HG02885 (cell line): ENCODE results near the gene RASA4B.
"Not testable (repeated sequence)": the region's sequence is repeated elsewhere in the genome, so short reads cannot be mapped to it uniquely, and the experiment has no call there.

Experiments
- ATAC-seq: cut with Tn5 transposase; IDR thresholded peaks from one replicate; pipeline ENCODE4 v1.9.1; 2021; ENCODE audit warnings: mild to moderate bottlenecking; ENCODE audit not compliant: unreplicated experiment, poor library complexity

Gene RASA4B

DNA sequence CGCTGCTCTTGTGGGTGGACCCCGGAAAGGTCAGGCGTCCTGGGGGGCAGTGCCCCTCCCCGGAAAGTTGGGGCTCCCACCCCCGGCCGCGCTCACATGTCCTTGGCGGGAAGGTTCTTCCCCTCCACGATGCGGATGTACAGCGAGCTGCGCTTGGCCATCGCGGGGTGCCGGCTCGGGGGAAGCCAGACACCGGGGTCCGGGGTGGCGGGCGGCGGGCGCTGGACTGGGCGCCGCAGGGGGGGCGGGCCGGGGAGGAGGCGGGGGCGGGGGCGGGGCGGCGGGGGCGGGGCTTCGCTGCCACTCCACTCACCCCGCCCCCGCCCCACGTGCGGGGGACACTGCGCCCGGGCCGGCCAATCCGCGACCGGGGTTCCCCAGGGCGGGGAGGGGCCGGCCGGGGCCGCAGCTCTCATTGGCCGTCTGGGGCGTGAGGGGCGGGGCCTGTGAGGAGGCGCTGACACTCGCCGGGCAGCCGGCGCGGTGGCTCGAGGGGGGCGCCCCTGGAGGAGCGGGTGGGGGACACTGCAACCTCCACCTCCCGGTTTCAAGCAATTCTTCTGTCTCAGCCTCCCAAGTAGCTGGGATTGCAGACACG is at the start of gene RASA4B:
Gene RASA4B (minus strand): TSS at position 228 of the 598 bp plus-strand sequence. CDS start 67 bp downstream, at position 161.
- peak; percentile 85 for ATAC-seq

- ATAC-seq, result not testable (repeated sequence)
Observed at GRCh38 chr7:102550808-102551422, 33.3 kb upstream of the RASA4B start, which contains the start of gene SPDYE2. TSS of gene SPDYE2 (plus strand) at chr7:102551226. CDS start at chr7:102553256, 2,030 bp downstream.

GRCh38 chr7:102546353-102546752 is 28.8 kb upstream of the RASA4B start:
- peak; percentile 86 for ATAC-seq

GRCh38 chr7:102545288-102545687 is 27.7 kb upstream of the RASA4B start:
- ATAC-seq, result not testable (repeated sequence)

- not testable (repeated sequence) for ATAC-seq
Observed at GRCh38 chr7:102544372-102544771, 26.8 kb upstream of the RASA4B start.

- ATAC-seq, result not testable (repeated sequence)
Observed at GRCh38 chr7:102543596-102543995, 26.0 kb upstream of the RASA4B start, which contains the start of gene UPK3BL2. TSS of gene UPK3BL2 (minus strand) at chr7:102543696. CDS start at chr7:102543636, 60 bp downstream.

- ATAC-seq, result not testable (repeated sequence)
Observed at GRCh38 chr7:102542771-102543170, 25.2 kb upstream of the RASA4B start.

- not testable (repeated sequence) for ATAC-seq
Observed at GRCh38 chr7:102542083-102542482, 24.5 kb upstream of the RASA4B start.

DNA sequence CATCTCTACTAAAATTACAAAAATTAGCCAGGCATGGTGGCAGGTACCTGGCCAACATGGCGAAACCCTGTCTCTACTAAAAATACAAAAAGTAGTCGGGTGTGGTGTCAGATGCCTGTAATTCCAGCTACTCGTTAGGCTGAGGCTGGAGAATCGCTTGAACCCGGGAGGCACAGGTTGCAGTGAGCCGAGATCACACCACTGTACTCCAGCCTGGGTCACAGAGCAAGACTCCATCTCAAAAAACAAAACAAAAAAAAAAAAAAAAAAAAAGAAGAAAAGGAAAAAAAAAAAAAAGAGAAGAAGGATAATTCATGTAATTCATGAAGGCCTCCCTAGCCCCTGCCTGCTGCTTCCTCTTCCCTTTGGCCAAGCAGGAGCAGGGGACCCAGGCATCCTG is 23.0 kb upstream of the RASA4B start:
- not testable (repeated sequence) for ATAC-seq

- not testable (repeated sequence) for ATAC-seq
Observed at GRCh38 chr7:102535062-102535615, 17.6 kb upstream of the RASA4B start.

GRCh38 chr7:102532127-102532526 is 14.6 kb upstream of the RASA4B start:
- not testable (repeated sequence) for ATAC-seq

DNA sequence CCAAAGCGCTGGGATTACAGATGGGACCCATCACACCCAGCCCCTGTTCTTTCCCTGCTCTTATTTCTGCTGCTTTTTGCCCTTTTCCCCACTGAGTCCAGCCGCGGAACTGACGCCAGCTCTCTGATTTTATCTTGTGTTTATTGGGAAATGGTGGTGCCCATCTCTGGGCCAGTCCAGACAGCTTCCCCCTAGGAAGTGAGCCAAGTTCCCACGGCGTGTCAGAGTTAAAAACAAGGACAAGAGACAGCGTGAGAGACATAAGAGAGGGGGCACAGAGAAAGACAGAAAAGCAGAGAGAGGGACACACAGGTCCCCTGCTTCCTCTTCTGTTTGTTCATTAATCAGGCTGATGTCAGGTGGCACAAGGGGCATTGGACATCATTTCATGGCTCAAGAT is 14.0 kb upstream of the RASA4B start:
- ATAC-seq, result not testable (repeated sequence)

- ATAC-seq, result not testable (repeated sequence)
Observed at GRCh38 chr7:102527822-102528793, 10.5 kb upstream of the RASA4B start.

- not testable (repeated sequence) for ATAC-seq
Observed at GRCh38 chr7:102527182-102527581, 9.6 kb upstream of the RASA4B start.

DNA sequence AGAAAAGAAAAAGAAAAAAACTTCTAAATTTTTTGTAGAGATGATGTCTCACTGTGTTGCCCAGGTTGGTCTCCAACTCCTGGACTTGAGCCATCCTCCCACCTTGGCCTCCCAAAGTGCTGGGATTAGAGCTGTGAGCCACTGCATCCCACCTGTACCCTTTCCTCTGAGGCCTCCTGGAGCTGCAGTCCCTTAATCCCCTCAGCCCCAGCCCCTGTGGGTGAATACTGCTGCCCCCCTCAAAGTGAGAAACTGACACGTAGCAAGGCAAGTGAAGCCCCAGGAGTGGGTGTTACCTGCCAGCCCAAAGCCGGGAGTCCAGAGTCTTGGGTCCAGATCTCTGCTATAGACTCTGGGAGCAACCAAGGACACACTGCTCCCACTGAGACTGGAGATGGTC is 7.2 kb upstream of the RASA4B start:
- not testable (repeated sequence) for ATAC-seq

- not testable (repeated sequence) for ATAC-seq
Observed at GRCh38 chr7:102520797-102521196, 3.2 kb upstream of the RASA4B start.

DNA sequence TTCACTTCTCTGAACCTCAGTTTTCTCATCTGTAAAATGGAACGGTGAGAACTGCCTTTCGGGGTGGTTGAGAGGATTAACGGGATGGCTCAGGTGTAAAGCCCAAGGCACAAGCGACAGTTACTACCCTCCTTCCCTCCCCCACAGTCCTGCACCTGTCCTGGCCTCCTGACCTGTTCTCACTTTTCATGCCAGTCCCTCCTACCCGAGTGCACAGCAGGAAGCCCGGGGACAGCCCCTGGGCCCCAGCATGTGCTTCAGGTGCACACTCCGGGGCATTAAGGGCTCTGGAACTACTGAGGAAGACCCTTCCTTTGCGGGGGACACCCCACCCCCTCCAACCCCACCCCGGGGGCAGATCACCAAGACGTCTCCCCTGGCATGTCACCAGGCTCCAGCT is 626 bp downstream of the RASA4B start:
- not testable (repeated sequence) for ATAC-seq

DNA sequence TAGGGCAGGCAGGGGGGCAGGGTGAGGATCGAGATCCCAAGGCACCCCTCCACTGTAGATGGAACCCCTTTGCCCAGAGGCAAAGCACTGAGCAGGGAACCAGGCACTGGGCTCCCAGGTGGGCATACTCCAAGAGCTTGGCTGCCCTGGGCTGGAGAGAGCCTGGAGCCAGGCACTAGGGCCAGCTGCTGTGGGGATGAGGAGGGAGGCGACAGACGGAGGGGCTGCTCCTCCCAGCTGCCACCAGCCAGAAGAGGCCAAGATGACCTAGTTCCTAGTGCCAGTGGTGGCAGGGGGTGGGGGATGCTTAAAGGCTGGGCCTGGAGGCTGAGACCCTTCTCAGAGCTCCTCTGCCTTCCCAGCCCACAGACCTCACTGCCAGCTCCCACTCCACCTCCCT is 1.7 kb downstream of the RASA4B start:
- ATAC-seq, result not testable (repeated sequence)

- ATAC-seq, result peak; percentile 65
Observed at GRCh38 chr7:102514881-102515721, 2.5 kb downstream of the RASA4B start.
